ENCODE data around the gene SYT7.

- TF ChIP-seq, protein P1, sequence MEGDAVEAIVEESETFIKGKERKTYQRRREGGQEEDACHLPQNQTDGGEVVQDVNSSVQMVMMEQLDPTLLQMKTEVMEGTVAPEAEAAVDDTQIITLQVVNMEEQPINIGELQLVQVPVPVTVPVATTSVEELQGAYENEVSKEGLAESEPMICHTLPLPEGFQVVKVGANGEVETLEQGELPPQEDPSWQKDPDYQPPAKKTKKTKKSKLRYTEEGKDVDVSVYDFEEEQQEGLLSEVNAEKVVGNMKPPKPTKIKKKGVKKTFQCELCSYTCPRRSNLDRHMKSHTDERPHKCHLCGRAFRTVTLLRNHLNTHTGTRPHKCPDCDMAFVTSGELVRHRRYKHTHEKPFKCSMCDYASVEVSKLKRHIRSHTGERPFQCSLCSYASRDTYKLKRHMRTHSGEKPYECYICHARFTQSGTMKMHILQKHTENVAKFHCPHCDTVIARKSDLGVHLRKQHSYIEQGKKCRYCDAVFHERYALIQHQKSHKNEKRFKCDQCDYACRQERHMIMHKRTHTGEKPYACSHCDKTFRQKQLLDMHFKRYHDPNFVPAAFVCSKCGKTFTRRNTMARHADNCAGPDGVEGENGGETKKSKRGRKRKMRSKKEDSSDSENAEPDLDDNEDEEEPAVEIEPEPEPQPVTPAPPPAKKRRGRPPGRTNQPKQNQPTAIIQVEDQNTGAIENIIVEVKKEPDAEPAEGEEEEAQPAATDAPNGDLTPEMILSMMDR (IDR thresholded peaks at IDR 0.05), result no peak
- TF ChIP-seq POLR2AphosphoS5 (IDR thresholded peaks at IDR 0.05; ENCODE audit: insufficient read depth in 1 of 2, low read depth in 1 of 2), result no peak
- no peak for TF ChIP-seq POLR2A (IDR thresholded peaks at IDR 0.05)
Observed at GRCh38 chr11:61542024-61542461, 38.8 kb downstream of the SYT7 start.
